Measurements from ENCODE around the gene HDAC4. TPM values are rescaled to one million over a fixed set of nuclear protein-coding genes. Genes with fewer than 3 reads are reported as not detected.
A peak's percentile ranks its signal among the peaks of the same experiment; 100 is the strongest.

Gene HDAC4
- total RNA-seq, 4 donors from 2014 or later, result 12.9 to 91.6 (median 39.8) TPM

DNA sequence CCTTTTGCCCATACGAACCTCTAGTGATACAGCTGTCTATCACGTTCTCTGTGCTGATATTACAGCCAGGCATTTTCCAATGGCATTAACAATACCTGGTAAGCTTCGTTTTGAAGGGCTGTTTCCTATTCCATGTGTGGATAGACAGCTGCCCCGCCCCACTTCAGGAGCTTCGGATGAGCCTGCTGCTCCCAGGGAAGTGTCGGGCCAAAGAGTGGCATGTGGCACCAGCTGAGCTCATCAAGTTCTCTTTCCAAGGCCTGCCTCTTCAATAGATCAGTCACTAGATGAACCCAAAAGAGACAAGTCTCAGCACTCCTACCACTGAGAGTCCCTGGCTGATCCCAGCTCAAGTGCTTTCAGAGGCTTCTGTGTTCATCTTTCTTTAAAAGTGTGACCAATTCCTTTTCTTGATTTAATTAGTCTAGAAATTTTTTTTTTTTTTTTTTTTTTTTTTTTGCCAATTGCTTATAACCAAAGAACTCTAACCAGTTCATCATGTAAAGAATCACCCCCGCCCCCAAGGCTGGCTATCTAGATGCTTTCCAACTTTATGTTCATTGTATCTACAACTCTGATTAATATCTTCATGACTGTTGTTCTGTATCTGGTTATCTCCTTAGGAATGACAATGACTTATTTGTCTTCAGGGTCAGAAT is 46.6 kb downstream of the HDAC4 start:
- H3K27me3 ChIP-seq, result no peaks in the 10 kb centered on the region
- peaks cover 0 to 10% of the 10 kb centered on the region in 2 donors for H3K36me3 ChIP-seq
- no peaks in the 10 kb centered on the region for H3K9me3 ChIP-seq
- TF ChIP-seq, protein P1, sequence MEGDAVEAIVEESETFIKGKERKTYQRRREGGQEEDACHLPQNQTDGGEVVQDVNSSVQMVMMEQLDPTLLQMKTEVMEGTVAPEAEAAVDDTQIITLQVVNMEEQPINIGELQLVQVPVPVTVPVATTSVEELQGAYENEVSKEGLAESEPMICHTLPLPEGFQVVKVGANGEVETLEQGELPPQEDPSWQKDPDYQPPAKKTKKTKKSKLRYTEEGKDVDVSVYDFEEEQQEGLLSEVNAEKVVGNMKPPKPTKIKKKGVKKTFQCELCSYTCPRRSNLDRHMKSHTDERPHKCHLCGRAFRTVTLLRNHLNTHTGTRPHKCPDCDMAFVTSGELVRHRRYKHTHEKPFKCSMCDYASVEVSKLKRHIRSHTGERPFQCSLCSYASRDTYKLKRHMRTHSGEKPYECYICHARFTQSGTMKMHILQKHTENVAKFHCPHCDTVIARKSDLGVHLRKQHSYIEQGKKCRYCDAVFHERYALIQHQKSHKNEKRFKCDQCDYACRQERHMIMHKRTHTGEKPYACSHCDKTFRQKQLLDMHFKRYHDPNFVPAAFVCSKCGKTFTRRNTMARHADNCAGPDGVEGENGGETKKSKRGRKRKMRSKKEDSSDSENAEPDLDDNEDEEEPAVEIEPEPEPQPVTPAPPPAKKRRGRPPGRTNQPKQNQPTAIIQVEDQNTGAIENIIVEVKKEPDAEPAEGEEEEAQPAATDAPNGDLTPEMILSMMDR (IDR thresholded peaks at IDR 0.05), result no peak
- no peak for TF ChIP-seq POLR2A (IDR thresholded peaks at IDR 0.05)
- DNase-seq, result no peak
- no peak overlapping the region for H3K27ac ChIP-seq
- no peak overlapping the region for H3K4me3 ChIP-seq (replicated peaks in 1 of 3)
- peaks cover 10 to 14% of the 10 kb centered on the region in 2 donors for H3K4me1 ChIP-seq
- intact Hi-C loops (cut with DNase I), result no loop called here
- 96% methylated on average over 7 of the region's 7 CpGs for WGBS, 2 donors

DNA sequence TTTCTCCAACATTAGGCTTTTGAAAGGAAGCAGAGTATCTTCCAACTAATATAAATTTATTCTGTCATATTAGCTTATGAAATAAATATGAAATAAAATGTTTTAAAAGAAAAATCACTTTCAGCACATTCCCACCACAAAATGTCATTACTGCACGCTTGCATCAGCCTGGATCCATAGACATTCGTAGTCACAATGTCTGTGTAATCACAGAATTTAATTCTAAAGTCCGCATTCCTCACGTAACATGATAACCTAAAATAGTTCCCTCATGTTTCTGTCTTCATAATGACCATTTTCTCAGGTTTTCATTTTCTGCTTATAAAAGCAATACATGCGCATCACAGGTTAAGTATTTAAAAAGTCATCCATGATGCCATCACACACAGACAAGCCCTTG is 47.1 kb downstream of the HDAC4 start:
- 96 to 97% methylated on average over 5 of the region's 5 CpGs for WGBS, 2 donors
- DNase-seq, result no peak
- H3K27me3 ChIP-seq, result no peaks in the 10 kb centered on the region
- no peak overlapping the region for H3K4me3 ChIP-seq (replicated peaks in 1 of 3)
- H3K4me1 ChIP-seq, result peaks cover 14 to 19% of the 10 kb centered on the region in 2 donors
- no peaks in the 10 kb centered on the region for H3K9me3 ChIP-seq
- peaks cover 0 to 10% of the 10 kb centered on the region in 2 donors for H3K36me3 ChIP-seq
- TF ChIP-seq POLR2A (IDR thresholded peaks at IDR 0.05), result no peak
- TF ChIP-seq, protein P1 (IDR thresholded peaks at IDR 0.05), result no peak
- intact Hi-C loops (cut with DNase I), result no loop called here
- H3K27ac ChIP-seq, result no peak overlapping the region

DNA sequence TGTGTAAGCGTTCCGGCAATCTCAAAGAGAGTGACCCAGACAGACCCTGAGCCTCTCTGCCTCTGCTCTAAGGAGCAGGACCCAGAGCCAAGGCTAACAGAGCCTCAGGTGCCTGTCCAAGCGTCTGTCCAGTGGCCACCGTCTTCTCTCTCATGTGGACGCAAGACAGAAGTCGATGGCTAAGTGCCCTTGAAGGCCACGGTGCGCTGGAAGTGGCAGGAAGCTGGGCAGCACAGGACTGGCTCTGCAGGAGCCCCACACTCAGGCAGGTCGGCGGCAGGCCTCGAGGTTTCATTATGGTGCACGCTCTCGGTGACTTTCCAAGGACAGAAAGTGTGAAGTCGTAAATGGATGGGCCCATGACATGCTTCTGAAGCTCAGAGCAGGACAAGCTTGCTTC is 49.1 kb downstream of the HDAC4 start:
- DNase-seq, result no peak
- H3K27ac ChIP-seq, result no peak overlapping the region
- H3K4me3 ChIP-seq (replicated peaks in 1 of 3), result no peak overlapping the region
- no peaks in the 10 kb centered on the region for H3K27me3 ChIP-seq
- 95 to 96% methylated on average over 14 of the region's 14 CpGs for WGBS, 2 donors
- H3K36me3 ChIP-seq, result peaks cover 0 to 10% of the 10 kb centered on the region in 2 donors
- no peak for TF ChIP-seq POLR2A (IDR thresholded peaks at IDR 0.05)
- TF ChIP-seq, protein P1 (IDR thresholded peaks at IDR 0.05), result no peak
- intact Hi-C loops (cut with DNase I), result no loop called here
- H3K9me3 ChIP-seq, result no peaks in the 10 kb centered on the region
- H3K4me1 ChIP-seq, result peaks cover 27 to 29% of the 10 kb centered on the region in 2 donors

DNA sequence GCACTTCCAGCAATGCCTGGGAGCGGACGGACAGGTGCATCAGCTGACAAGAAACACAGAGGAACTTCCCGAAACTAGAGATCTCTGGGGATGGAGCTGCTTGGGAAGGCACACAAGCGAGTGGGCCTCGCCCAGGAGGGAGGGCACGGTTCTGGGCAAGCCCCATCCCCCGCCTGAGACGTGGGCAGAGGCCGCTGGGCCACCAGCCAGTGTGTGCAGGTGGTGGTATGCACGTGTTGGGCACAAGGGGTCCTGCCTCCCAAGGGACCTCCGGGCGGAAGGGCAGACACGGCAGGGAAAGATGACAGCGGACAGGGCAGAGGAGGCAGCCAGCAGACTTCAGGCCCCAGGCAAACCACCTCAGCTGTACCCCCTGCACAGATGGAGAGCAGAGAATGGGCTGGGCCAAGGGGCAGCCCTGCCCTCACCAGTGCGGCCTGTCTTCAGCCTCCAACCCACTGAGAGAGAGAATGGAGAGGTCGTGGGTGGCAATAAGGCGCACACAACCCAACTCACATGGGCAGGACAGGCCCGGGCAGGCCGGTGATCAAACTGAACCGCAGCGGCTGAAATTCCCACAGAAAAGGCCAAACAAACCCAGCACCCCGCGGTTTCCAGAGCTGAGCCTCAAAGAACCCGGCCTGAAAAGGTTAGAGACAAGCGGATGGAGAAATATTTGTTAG is 51.2 kb downstream of the HDAC4 start:
- peaks cover 0 to 10% of the 10 kb centered on the region in 2 donors for H3K36me3 ChIP-seq
- 93 to 96% methylated on average over 24 to 25 of the region's 25 CpGs for WGBS, 2 donors
- H3K27me3 ChIP-seq, result no peaks in the 10 kb centered on the region
- TF ChIP-seq POLR2A (IDR thresholded peaks at IDR 0.05), result no peak
- TF ChIP-seq, protein P1 (IDR thresholded peaks at IDR 0.05), result no peak
- H3K4me3 ChIP-seq (replicated peaks in 1 of 3), result no peak overlapping the region
- no peaks in the 10 kb centered on the region for H3K9me3 ChIP-seq
- peak overlapping the region; percentile 84 to 92 (median 87) for H3K27ac ChIP-seq
- no peak for DNase-seq
- intact Hi-C loops (cut with DNase I), result no loop called here
- peaks cover 27 to 32% of the 10 kb centered on the region in 2 donors for H3K4me1 ChIP-seq
